Measurements from ENCODE around the gene PIGZ.

PIGZ gene

GRCh38 chr3:196967412-196968232 lies 1.0 kb downstream of the PIGZ start:
- no peak for TF ChIP-seq CTCF (IDR thresholded peaks at IDR 0.05; ENCODE audit: low read depth, low read length)
- DNase-seq (ENCODE audit: extremely low read depth, low read depth), result no peak

GRCh38 chr3:196966526-196967401 lies 1.9 kb downstream of the PIGZ start:
- TF ChIP-seq CTCF (IDR thresholded peaks at IDR 0.05; ENCODE audit: low read depth, low read length), result no peak
- no peak for DNase-seq (ENCODE audit: extremely low read depth, low read depth)

- TF ChIP-seq CTCF (IDR thresholded peaks at IDR 0.05; ENCODE audit: low read depth, low read length), result no peak
- no peak for DNase-seq (ENCODE audit: extremely low read depth, low read depth)
Measured at GRCh38 chr3:196965804-196966173, 2.8 kb downstream of the PIGZ start.

GRCh38 chr3:196965112-196965803 lies 3.4 kb downstream of the PIGZ start:
- TF ChIP-seq CTCF (IDR thresholded peaks at IDR 0.05; ENCODE audit: low read depth, low read length), result no peak
- no peak for DNase-seq (ENCODE audit: extremely low read depth, low read depth)

GRCh38 chr3:196963631-196963953 lies 5.0 kb downstream of the PIGZ start:
- DNase-seq (ENCODE audit: extremely low read depth, low read depth), result no peak
- no peak for TF ChIP-seq CTCF (IDR thresholded peaks at IDR 0.05; ENCODE audit: low read depth, low read length)

- DNase-seq (ENCODE audit: extremely low read depth, low read depth), result no peak
Measured at GRCh38 chr3:196962930-196963630, 5.6 kb downstream of the PIGZ start.

More at GRCh38 chr3:196962930-196963630, 5.6 kb downstream of the PIGZ start:
- TF ChIP-seq CTCF (IDR thresholded peaks at IDR 0.05; ENCODE audit: low read depth, low read length), result no peak

Measured in AG09319 (cell line).